Stimulated activated CD4-positive, alpha-beta T cell treated with anti-CD3 and anti-CD28 coated beads, Interleukin-1b, Interleukin-23, amount 100 ng/mL, for 1 hour (primary cell): ENCODE data around the gene EPRS1.
"Not testable (repeated sequence)": the region's sequence is repeated elsewhere in the genome, so short reads cannot be mapped to it uniquely, and the experiment has no call there.

ENCODE experiments used
- DNase-seq, 2 donors: peaks; one replicate each; pipeline ENCODE4 v3.0.0-alpha.2; 2020; ENCODE audit warnings: low read depth in 2 of 2

EPRS1 gene

GRCh38 chr1:220046052-220046930 is at the start of gene EPRS1:
Gene EPRS1 (minus strand): TSS chr1:220046505. CDS start chr1:220046388, 117 bp downstream.
- DNase-seq = peak; percentile 74 to 79

DNA sequence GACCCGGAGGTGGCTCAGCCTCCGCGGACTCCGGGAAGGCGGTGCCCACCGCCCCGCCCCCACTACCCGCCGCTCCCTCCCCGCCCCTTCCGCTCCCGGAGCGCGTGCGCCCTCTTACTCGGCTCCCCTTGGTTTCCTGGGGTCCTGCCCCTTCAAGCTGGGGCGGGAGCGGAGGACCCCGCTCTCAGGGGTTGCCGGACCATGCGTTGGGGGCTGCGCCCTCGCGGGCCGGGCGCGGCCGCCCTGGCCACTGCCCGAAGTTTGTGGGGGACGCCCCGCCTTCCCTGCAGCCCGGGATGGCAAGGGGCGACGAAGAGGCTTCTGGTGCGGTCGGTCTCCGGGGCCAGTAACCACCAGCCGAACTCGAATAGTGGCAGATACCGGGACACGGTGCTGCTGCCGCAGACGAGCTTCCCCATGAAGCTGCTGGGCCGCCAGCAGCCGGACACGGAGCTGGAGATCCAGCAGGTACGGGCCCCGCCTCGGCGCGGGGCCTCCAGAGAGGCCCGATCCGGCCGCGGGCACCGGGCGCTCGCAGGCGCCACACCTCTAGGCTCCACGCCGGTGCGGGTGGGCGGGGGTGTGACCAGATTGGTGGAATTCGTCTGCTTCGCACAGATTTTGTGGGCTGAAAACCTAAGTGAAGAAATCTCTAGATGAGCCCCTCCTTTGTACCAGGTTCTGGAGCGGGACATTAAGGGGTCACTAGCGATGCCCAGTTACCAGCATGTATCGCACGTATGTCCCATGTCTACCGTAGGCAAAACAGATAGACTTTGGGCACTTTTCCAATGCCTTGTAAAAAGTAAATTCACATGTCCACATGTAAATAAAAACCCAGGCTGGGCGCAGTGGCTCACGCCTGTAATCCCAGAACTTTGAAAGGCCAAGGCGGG is 48.0 kb upstream of the EPRS1 start, which contains the start of gene IARS2:
TSS of gene IARS2 (plus strand) at position 117 of the 896 bp plus-strand sequence. CDS start at position 202, 85 bp downstream.
- peak; percentile 82 to 94 for DNase-seq

DNA sequence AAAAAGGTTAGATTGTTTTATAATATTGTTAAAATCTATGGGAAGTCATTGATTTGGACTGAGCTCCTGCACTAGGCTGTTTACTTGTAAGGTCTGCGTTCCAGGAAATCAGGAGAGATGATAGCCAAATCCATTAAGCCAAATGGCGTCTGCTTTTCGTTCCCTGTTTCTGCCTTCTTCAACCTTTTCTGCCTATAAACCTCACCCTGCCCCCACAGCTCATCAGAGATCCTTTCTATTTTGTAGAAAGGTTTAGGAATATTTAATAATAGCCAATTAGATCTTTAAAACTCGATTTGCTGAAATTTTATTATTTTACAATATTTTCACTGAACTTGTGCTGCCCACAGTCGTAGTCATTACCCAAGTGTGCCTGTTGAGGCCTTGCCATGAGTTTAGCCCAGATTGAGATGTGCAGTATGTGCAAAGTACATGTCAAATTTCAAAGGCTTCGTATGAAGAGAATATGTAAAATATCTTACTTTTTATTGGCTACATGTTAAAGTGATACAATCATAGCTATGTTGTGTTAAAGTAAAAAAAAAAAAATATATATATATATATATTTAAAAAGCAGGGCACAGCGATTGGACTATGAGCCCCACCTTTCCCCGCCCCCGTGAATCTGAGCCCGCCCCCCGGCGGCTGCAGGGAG is 47.2 kb upstream of the EPRS1 start:
- DNase-seq = no peak

DNA sequence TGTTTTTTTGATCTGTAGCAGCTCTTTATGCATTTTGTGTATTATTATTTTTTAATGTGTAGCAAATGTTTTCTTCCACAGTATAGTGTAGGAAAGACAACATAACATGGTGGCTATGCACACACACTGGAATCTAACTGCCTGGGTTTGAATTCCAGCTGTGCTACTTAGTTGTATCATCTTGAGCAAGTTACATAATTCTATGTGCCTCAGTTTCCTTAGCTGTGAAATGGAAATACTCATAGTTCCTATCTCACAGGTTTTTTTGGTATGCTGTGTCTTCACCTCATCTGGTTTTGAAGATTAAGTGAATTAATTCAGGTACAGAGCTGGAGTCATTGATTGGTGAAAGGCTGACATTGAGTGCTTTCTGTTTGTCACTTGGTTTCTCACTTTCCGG is 46.4 kb upstream of the EPRS1 start:
- DNase-seq = no peak

DNA sequence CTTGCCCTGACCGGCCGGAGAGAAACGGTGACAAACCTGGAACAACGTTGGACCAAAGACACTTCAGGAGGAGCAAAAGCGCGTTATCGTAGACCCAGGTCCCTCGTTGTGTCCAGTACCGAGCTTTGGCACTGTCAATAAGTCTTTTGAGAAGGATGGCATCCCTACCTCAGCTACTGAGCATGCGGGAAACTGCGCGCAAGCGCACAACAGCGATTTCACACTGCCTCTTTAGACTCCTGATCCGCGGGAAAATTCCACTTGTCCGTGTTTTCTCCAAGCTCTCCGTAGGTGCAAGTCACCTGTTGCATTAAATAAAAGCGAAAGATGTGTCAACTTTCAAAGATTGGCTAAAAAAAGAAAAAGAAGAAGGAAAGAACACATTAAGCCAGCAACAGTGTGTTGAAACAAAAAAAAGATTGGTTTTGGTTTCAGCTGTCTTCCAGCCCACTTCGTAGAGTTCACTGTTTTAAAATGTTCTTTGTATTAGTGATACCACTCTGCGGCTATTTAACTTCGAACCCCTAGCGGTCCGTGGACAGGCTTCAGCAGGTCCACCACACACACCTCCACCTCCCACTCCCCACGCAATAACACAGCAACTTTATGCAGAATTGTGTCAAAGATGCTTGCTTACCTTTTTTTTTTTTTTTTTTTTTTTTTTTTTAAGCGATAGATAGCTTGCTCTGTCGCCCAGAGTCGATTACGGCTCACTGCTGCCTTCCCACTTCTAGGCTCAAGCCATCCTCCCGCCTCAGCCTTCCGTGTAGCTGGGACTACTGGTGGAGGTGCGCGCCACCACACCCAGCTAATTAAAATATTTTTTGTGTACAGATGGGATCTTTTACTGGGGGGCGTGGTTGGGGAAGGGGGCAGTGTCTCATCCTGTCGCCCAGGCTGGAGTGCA is 43.6 kb upstream of the EPRS1 start, which contains the start of gene BPNT1:
TSS of gene BPNT1 (minus strand) at position 139 of the 907 bp plus-strand sequence. CDS start 9,942 bp downstream, outside the sequence.
- peak; percentile 95 to 99 for DNase-seq

DNA sequence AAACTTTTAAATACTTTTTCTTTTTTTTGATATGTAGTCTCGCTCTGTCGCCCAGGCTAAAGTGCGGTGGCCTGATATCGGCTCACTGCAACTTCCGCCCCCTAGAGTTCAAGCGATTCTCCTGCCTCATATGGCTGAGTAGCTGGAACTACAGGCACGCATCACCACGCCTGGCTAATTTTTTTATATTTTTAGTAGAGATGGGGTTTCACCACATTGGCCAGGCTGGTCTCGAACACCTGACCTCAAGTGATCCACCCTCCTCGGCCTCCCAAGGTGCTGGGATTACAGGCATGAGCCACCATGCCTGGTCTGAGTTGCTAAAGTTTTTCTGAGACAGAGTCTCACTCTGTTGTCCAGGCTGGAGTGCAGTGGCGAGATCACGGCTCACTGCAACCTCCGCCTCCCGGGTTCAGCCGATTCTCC is 40.0 kb upstream of the EPRS1 start:
- not testable (repeated sequence) for DNase-seq

GRCh38 chr1:220084460-220084859 is 38.2 kb upstream of the EPRS1 start:
- DNase-seq = no peak

- DNase-seq = no peak
Observed at GRCh38 chr1:220077887-220078286, 31.6 kb upstream of the EPRS1 start.

- no peak for DNase-seq
Observed at GRCh38 chr1:220076861-220077762, 30.8 kb upstream of the EPRS1 start.

DNA sequence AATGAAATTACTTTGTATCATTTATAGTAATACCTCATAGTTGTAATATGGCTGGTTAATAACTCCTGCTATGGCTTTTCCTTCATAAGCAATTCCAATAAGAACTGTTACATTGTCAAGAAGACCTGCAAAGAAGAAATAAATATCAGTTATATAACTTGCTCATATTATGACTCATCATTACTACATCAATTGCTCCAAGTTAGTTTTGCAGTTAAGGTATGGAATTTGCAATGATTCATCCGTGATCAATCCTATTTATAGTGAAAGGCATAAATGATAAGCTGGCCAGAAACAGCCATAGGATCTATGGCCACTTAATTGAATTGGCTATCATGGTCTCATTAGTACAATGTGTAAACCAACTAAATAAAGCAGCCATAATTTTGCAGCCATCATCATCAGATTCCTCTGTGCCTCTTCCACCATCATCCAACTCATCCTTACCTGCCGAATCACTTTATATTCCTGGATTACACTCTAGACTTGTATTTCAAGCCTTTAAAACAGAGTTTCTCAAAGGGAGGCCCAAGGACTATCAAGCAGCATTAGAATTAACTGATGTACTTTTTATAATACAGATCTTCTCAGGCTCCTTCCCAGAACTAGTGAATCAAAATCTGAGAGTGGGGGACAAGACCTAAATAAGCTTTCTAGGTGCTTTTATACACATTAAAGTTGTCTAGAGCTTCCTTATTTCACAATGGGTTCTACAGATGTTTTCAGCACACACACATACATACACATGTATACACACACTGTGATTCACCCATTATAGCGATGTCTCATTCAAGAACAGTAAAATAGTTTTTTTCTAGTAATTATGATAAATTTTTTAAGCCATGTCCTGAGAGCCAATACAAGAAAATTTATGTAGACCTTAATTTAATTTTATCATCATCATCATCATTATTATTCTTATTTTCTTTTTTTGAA is 21.2 kb upstream of the EPRS1 start:
- no peak for DNase-seq

- DNase-seq = no peak
Observed at GRCh38 chr1:220062629-220063028, 16.3 kb upstream of the EPRS1 start.

GRCh38 chr1:220060876-220061275 is 14.6 kb upstream of the EPRS1 start:
- DNase-seq = no peak

DNA sequence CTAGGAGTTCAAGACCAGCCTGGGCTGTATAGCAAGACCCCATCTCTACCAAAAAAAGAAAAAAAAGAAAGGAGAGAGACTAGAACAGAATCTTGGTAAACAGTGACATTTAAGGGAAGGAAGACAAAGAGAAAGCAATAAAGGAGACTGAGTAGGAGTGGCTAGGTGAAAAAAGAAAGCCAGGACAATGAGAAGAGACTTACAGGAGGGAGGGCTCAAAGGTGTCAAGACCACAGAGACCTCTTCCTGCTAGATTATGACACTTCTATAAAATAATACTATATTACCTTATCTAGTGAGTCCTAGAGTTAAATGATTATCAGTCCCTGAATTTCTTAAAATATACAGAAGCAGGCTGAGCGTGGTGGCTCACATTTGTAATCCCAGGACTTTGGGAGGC is 10.1 kb upstream of the EPRS1 start:
- DNase-seq = no peak

DNA sequence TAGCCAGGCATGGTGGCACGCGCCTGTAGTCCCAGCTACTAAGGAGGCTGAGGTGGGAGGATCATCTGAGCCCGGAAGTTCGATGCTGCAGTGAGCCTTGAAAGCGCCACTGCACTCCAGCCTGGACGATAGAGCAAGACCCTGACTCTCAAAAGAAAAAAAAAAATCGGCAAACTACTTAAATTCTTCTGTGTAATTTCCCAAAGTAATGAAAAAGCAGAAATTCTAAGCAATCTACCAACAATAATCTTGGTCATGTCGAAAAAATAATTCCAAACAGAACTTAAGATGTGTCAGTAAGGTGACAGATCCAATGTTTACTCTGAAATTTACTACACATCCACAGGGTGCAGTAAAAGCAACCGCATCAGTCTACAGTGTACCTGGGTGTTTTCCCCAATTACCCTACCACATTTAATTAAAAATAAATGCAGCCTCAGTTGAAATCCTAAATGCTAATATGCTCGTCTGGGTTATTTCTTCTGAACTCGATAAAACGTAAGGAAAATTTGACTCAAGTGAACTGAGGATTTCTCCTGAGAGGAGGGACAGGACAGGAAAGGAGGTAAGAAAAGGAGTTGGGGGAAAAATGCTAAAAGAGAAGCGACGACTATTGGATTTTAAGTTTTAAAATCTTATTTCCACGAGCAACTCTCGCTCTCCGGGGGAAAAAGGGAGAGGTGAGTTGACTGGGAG is 801 bp downstream of the EPRS1 start:
- no peak for DNase-seq

GRCh38 chr1:220044678-220045355 is 1.5 kb downstream of the EPRS1 start:
- DNase-seq = no peak

DNA sequence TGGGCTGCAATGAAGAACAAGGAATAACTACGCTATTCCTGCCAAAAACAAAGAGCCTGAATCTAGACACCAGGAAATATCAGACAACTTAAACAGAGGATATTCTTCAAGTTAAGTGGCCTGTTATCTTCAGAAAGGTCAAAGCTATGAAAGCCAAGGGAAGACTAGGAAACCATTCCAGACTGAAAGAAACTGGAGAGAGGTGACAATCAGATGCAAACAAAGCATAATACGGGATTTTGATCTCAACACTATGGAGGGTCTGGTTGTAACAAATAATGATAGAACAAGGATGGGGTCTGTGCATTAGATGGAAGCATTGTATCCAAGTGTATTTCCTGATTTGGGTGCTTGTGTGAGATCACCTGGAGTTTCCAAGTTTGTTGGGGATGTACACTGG is 2.7 kb downstream of the EPRS1 start:
- no peak for DNase-seq

- no peak for DNase-seq
Observed at GRCh38 chr1:220040028-220040596, 6.2 kb downstream of the EPRS1 start.
